ENCODE results near the gene THEM4. TPM values are rescaled to one million over a fixed set of nuclear protein-coding genes. Genes with fewer than 3 reads are reported as not detected.

THEM4 gene
- total and polyA plus RNA-seq, 2 experiments from 2014 or later: 13.4 to 20.4 TPM

DNA sequence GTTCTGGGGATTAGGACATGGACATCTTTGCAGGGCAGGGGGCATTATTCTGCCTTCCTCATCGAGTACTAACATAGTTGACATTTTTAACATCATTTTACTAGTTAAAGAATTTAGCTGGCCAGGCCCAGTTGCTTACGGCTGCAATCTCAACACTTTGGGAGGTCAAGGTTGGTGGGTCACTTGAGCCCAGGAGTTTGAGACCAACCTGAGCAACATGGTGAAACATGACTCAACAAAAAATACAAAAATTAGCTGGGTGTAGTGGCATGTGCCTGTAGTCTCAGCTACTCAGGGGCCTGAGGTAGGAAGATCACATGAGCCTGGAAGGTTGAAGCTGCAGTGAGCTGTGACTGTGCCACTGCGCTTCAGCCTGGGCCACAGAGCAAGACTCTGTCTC is 29.8 kb upstream of the THEM4 start:
- H3K4me1 ChIP-seq (ENCODE audit: insufficient read depth): peaks cover 4% of the 10 kb centered on the region; the same call in 1 of the 2 replicates
- H4K20me1 ChIP-seq (replicated peaks; ENCODE audit: insufficient read depth): no peaks in the 10 kb centered on the region
- H3K79me2 ChIP-seq (replicated peaks; ENCODE audit: insufficient read depth): no peaks in the 10 kb centered on the region
- H3K27me3 ChIP-seq (ENCODE audit: insufficient read depth): no peaks in the 10 kb centered on the region
- Mint-ChIP-seq H3K27ac (no peak overlapping the region), H3K36me3 (ENCODE audit: low read depth) (no peaks in the 10 kb centered on the region), H3K9me3 (no peaks in the 10 kb centered on the region), H3K4me1 (peaks cover 12% of the 10 kb centered on the region), H3K4me3 (no peak overlapping the region), H3K27me3 (ENCODE audit: insufficient read depth, low read depth, poor library complexity) (no peaks in the 10 kb centered on the region)
- H3F3A ChIP-seq (replicated peaks; ENCODE audit: low read depth): no peaks in the 10 kb centered on the region
- no peak overlapping the region for H3K4me3 ChIP-seq
- no peak overlapping the region for H3K4me2 ChIP-seq
- H2AFZ ChIP-seq: no peak overlapping the region
- no peaks in the 10 kb centered on the region for H3K36me3 ChIP-seq (ENCODE audit: insufficient read depth)
- H3K27ac ChIP-seq (ENCODE audit: low read depth): no peak overlapping the region
- ATAC-seq (no peak), DNase-seq (ENCODE audit: low spot score) (no peak)
- TF ChIP-seq NANOG (IDR thresholded peaks at IDR 0.05; ENCODE audit: borderline replicate concordance) (no peak), JUNB (IDR thresholded peaks at IDR 0.05; ENCODE audit: unreplicated experiment) (no peak), POLR2AphosphoS5 (IDR thresholded peaks at IDR 0.05; ENCODE audit: low read depth) (no peak), STAT1 (IDR thresholded peaks at IDR 0.05; ENCODE audit: unreplicated experiment) (no peak), ZNF114 (CRISPR knock-in tag; IDR thresholded peaks at IDR 0.05) (no peak), ZNF331 (CRISPR knock-in tag; IDR thresholded peaks at IDR 0.05; ENCODE audit: low read depth) (no peak), CREB1 (CRISPR knock-in tag; IDR thresholded peaks at IDR 0.05; ENCODE audit: low read depth) (no peak), EZH2 (IDR thresholded peaks at IDR 0.05; ENCODE audit: low read depth, unreplicated experiment) (no peak), EZH2phosphoT487 (IDR thresholded peaks at IDR 0.05; ENCODE audit: unreplicated experiment) (no peak)
- TF ChIP-seq, protein P1, sequence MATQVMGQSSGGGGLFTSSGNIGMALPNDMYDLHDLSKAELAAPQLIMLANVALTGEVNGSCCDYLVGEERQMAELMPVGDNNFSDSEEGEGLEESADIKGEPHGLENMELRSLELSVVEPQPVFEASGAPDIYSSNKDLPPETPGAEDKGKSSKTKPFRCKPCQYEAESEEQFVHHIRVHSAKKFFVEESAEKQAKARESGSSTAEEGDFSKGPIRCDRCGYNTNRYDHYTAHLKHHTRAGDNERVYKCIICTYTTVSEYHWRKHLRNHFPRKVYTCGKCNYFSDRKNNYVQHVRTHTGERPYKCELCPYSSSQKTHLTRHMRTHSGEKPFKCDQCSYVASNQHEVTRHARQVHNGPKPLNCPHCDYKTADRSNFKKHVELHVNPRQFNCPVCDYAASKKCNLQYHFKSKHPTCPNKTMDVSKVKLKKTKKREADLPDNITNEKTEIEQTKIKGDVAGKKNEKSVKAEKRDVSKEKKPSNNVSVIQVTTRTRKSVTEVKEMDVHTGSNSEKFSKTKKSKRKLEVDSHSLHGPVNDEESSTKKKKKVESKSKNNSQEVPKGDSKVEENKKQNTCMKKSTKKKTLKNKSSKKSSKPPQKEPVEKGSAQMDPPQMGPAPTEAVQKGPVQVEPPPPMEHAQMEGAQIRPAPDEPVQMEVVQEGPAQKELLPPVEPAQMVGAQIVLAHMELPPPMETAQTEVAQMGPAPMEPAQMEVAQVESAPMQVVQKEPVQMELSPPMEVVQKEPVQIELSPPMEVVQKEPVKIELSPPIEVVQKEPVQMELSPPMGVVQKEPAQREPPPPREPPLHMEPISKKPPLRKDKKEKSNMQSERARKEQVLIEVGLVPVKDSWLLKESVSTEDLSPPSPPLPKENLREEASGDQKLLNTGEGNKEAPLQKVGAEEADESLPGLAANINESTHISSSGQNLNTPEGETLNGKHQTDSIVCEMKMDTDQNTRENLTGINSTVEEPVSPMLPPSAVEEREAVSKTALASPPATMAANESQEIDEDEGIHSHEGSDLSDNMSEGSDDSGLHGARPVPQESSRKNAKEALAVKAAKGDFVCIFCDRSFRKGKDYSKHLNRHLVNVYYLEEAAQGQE (IDR thresholded peaks at IDR 0.05; ENCODE audit: unreplicated experiment): no peak
- TF ChIP-seq, protein P2, sequence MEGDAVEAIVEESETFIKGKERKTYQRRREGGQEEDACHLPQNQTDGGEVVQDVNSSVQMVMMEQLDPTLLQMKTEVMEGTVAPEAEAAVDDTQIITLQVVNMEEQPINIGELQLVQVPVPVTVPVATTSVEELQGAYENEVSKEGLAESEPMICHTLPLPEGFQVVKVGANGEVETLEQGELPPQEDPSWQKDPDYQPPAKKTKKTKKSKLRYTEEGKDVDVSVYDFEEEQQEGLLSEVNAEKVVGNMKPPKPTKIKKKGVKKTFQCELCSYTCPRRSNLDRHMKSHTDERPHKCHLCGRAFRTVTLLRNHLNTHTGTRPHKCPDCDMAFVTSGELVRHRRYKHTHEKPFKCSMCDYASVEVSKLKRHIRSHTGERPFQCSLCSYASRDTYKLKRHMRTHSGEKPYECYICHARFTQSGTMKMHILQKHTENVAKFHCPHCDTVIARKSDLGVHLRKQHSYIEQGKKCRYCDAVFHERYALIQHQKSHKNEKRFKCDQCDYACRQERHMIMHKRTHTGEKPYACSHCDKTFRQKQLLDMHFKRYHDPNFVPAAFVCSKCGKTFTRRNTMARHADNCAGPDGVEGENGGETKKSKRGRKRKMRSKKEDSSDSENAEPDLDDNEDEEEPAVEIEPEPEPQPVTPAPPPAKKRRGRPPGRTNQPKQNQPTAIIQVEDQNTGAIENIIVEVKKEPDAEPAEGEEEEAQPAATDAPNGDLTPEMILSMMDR (conservative IDR thresholded peaks at IDR 0.05; ENCODE audit: low read depth in 2 of 2): no peak
- TF ChIP-seq, protein P3, sequence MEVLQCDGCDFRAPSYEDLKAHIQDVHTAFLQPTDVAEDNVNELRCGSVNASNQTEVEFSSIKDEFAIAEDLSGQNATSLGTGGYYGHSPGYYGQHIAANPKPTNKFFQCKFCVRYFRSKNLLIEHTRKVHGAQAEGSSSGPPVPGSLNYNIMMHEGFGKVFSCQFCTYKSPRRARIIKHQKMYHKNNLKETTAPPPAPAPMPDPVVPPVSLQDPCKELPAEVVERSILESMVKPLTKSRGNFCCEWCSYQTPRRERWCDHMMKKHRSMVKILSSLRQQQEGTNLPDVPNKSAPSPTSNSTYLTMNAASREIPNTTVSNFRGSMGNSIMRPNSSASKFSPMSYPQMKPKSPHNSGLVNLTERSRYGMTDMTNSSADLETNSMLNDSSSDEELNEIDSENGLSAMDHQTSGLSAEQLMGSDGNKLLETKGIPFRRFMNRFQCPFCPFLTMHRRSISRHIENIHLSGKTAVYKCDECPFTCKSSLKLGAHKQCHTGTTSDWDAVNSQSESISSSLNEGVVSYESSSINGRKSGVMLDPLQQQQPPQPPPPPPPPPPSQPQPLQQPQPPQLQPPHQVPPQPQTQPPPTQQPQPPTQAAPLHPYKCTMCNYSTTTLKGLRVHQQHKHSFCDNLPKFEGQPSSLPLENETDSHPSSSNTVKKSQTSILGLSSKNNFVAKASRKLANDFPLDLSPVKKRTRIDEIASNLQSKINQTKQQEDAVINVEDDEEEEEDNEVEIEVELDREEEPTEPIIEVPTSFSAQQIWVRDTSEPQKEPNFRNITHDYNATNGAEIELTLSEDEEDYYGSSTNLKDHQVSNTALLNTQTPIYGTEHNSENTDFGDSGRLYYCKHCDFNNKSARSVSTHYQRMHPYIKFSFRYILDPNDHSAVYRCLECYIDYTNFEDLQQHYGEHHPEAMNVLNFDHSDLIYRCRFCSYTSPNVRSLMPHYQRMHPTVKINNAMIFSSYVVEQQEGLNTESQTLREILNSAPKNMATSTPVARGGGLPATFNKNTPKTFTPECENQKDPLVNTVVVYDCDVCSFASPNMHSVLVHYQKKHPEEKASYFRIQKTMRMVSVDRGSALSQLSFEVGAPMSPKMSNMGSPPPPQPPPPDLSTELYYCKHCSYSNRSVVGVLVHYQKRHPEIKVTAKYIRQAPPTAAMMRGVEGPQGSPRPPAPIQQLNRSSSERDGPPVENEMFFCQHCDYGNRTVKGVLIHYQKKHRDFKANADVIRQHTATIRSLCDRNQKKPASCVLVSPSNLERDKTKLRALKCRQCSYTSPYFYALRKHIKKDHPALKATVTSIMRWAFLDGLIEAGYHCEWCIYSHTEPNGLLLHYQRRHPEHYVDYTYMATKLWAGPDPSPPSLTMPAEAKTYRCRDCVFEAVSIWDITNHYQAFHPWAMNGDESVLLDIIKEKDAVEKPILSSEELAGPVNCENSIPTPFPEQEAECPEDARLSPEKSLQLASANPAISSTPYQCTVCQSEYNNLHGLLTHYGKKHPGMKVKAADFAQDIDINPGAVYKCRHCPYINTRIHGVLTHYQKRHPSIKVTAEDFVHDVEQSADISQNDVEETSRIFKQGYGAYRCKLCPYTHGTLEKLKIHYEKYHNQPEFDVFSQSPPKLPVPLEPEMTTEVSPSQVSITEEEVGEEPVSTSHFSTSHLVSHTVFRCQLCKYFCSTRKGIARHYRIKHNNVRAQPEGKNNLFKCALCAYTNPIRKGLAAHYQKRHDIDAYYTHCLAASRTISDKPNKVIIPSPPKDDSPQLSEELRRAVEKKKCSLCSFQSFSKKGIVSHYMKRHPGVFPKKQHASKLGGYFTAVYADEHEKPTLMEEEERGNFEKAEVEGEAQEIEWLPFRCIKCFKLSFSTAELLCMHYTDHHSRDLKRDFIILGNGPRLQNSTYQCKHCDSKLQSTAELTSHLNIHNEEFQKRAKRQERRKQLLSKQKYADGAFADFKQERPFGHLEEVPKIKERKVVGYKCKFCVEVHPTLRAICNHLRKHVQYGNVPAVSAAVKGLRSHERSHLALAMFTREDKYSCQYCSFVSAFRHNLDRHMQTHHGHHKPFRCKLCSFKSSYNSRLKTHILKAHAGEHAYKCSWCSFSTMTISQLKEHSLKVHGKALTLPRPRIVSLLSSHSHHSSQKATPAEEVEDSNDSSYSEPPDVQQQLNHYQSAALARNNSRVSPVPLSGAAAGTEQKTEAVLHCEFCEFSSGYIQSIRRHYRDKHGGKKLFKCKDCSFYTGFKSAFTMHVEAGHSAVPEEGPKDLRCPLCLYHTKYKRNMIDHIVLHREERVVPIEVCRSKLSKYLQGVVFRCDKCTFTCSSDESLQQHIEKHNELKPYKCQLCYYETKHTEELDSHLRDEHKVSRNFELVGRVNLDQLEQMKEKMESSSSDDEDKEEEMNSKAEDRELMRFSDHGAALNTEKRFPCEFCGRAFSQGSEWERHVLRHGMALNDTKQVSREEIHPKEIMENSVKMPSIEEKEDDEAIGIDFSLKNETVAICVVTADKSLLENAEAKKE (CRISPR knock-in tag; IDR thresholded peaks at IDR 0.05): no peak
- TF ChIP-seq, protein P4, sequence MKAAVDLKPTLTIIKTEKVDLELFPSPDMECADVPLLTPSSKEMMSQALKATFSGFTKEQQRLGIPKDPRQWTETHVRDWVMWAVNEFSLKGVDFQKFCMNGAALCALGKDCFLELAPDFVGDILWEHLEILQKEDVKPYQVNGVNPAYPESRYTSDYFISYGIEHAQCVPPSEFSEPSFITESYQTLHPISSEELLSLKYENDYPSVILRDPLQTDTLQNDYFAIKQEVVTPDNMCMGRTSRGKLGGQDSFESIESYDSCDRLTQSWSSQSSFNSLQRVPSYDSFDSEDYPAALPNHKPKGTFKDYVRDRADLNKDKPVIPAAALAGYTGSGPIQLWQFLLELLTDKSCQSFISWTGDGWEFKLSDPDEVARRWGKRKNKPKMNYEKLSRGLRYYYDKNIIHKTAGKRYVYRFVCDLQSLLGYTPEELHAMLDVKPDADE (IDR thresholded peaks at IDR 0.05): no peak
- H3K9me2 ChIP-seq (ENCODE audit: insufficient read depth): no peaks in the 10 kb centered on the region
